Left colon (tissue), 2 donors: ENCODE data around the gene HMOX2. TPM values are rescaled to one million over a fixed set of nuclear protein-coding genes. Genes with fewer than 3 reads are reported as not detected.

Experiments used
- ATAC-seq: fragments of 200-7000 bp; cut with Tn5 transposase; one replicate; pipeline ENCODE4 v1.9.1; 2020; ENCODE audit warnings: mild to moderate bottlenecking, moderate library complexity
- DNase-seq, 2 donors: peaks; one replicate each; pipeline ENCODE4 v3.0.0-alpha.2; 2020
- intact Hi-C, 2 donors: fragments of 100-400 bp; cut with DNase I in 1 of 2; cut with micrococcal nuclease in 1 of 2; formaldehyde crosslinking; loops; one replicate each; pipeline versions ENCODE4 v1.11.2 to v1.14.0; 2022; cut with DNase I, micrococcal nuclease
- long read RNA-seq: library from polyadenylated mRNA; unstranded; transcript quantifications from one replicate; pipeline ENCODE4 v2.0.0, GENCODE V29; 2021
- total RNA-seq, 2 donors: library from RNA; stranded (reverse); fragmentation: NEBNext Ultra II Directional; extraction: Animal tissue kit (Norgen Biotek cat#: 25700); gene quantifications; one replicate each; pipeline ENCODE4 v1.2.1, GENCODE V29; 2021
- donor health status: DM: no; HTN: no; CAD: no.
- donor health status: DM: yes; HTN: yes; CAD: no.

Gene HMOX2
- 10 to 100 TPM; 61.2 to 65.2 TPM for total RNA-seq
- long read RNA-seq, transcript HMOX2-208 (6 exons, 2,147 nt), result major isoform, 113 of 167 reads
- long read RNA-seq, transcript HMOX2-205 (7 exons, 1,797 nt), result minor isoform, 21 of 167 reads
- long read RNA-seq, partial matches to known transcripts, result 10 of 167 reads
- long read RNA-seq, other reads (novel, unspliced or antisense), result 20 of 167 reads

- DNase-seq (peak; percentile 91 to 95), ATAC-seq (peak; percentile 90)
- intact Hi-C loops, result no loop called here
Measured at GRCh38 chr16:4475880-4476788, at the start of gene HMOX2. TSS of gene HMOX2 (plus strand) at chr16:4476398. CDS start at chr16:4505525, 29,127 bp downstream.

GRCh38 chr16:4426722-4427372 lies 49.4 kb upstream of the HMOX2 start:
- no peak for ATAC-seq
- intact Hi-C loops, result no loop called here
- DNase-seq, result no peak

GRCh38 chr16:4428500-4428899 lies 47.7 kb upstream of the HMOX2 start:
- ATAC-seq (peak; percentile 7), DNase-seq (no peak)
- intact Hi-C loops, result no loop called here

GRCh38 chr16:4431023-4431422 lies 45.2 kb upstream of the HMOX2 start:
- ATAC-seq (no peak), DNase-seq (no peak)
- intact Hi-C loops, result no loop called here

GRCh38 chr16:4433228-4433627 lies 43.0 kb upstream of the HMOX2 start:
- intact Hi-C loops, result no loop called here
- no peak for ATAC-seq
- no peak for DNase-seq

GRCh38 chr16:4433914-4434787 lies 42.0 kb upstream of the HMOX2 start:
- ATAC-seq, result peak; percentile 27
- DNase-seq, result no peak

GRCh38 chr16:4435337-4436067 lies 40.7 kb upstream of the HMOX2 start:
- no peak for DNase-seq
- intact Hi-C loops, result no loop called here

More at GRCh38 chr16:4433914-4434787, 42.0 kb upstream of the HMOX2 start:
- intact Hi-C loops, result no loop called here

GRCh38 chr16:4437366-4437765 lies 38.8 kb upstream of the HMOX2 start:
- ATAC-seq, result no peak
- intact Hi-C loops, result no loop called here
- DNase-seq, result no peak

More at GRCh38 chr16:4435337-4436067, 40.7 kb upstream of the HMOX2 start:
- no peak for ATAC-seq

- ATAC-seq (no peak), DNase-seq (no peak)
- intact Hi-C loops, result no loop called here
Measured at GRCh38 chr16:4442371-4442770, 33.8 kb upstream of the HMOX2 start.

GRCh38 chr16:4443271-4443670 lies 32.9 kb upstream of the HMOX2 start:
- intact Hi-C loops, result no loop called here
- ATAC-seq (no peak), DNase-seq (no peak)

- no peak for ATAC-seq
- intact Hi-C loops, result no loop called here
Measured at GRCh38 chr16:4443986-4444385, 32.2 kb upstream of the HMOX2 start.

GRCh38 chr16:4450430-4450829 lies 25.8 kb upstream of the HMOX2 start:
- DNase-seq, result no peak
- no peak for ATAC-seq
- intact Hi-C loops, result no loop called here

More at GRCh38 chr16:4443986-4444385, 32.2 kb upstream of the HMOX2 start:
- DNase-seq, result no peak

GRCh38 chr16:4450931-4451519 lies 25.2 kb upstream of the HMOX2 start:
- DNase-seq (no peak), ATAC-seq (no peak)
- intact Hi-C loops, result no loop called here

GRCh38 chr16:4452674-4453073 lies 23.5 kb upstream of the HMOX2 start:
- intact Hi-C loops, result no loop called here
- no peak for ATAC-seq
- DNase-seq, result no peak

GRCh38 chr16:4454623-4455022 lies 21.6 kb upstream of the HMOX2 start:
- DNase-seq (no peak), ATAC-seq (no peak)
- intact Hi-C loops, result no loop called here

GRCh38 chr16:4455081-4455480 lies 21.1 kb upstream of the HMOX2 start:
- DNase-seq (no peak), ATAC-seq (no peak)
- intact Hi-C loops, result no loop called here

- ATAC-seq (no peak), DNase-seq (no peak)
- intact Hi-C loops, result no loop called here
Measured at GRCh38 chr16:4455951-4456350, 20.2 kb upstream of the HMOX2 start.

GRCh38 chr16:4460936-4461249 lies 15.3 kb upstream of the HMOX2 start:
- no peak for ATAC-seq
- intact Hi-C loops, result no loop called here

More at GRCh38 chr16:4460936-4461249, 15.3 kb upstream of the HMOX2 start:
- no peak for DNase-seq
